Measurements from ENCODE around the gene RFT1.
"Not testable (repeated sequence)": the region's sequence is repeated elsewhere in the genome, so short reads cannot be mapped to it uniquely, and the experiment has no call there.

Gene RFT1

DNA sequence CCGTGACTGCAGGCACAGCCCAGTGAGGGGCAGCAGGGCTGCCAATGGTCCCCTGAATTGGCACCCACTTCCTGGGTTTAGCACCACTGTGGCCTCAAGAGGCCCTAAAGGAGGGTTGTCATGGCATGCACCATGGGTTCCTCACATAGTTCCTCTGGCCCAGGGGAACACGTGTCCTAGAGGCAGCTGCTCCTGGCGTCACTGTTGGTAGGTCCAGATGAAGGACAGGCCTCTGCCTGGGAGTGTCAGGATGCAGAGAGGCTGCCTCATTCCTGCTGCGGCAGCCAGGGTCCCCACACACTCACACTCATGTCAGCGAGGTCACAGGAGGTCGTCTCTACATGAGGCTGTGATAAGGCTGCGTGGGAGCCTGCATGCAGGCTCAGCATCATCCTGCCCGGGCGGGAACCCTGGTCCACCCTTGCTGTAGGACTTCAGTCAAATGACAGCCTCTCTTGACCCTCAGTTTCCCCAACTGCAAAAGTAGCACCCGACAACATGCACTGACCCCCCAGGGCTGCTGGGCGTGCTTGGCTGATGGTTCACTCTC is 58.3 kb downstream of the RFT1 start:
- DNase-seq (ENCODE audit: low read depth in 2 of 2): no peak

DNA sequence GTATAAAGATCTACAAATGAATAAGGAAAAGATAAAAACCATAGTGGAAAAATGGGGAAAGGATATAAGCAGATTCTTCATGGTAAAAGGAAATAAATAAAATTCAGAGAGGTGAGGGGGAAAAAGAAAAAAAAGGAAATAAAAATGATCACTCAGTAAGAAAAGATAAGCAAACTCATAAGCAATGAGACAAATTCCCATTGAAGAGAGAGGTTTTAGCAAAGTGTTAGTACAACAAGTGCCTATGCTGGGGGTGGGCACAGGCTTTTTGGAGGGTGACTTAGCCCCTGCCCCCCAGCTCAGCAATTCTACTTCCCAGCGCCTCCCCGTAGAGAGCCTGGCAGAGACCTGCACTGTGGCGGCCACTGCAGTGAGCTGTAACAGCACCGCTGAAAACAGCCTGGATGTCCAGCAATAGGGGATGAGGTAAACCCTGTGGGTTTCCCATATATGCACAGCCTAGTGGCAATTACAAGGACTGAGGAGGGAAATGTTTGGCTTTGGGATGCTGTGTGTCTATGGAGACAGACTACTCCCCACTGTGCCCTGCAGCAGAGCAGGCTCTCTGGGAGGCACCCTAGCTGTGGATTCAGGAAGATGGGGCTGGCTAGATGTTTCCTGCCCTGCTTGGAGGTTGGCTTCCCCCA is 60.7 kb downstream of the RFT1 start:
- no peak for DNase-seq (ENCODE audit: low read depth in 2 of 2)

GRCh38 chr3:53068176-53068575 is 62.1 kb downstream of the RFT1 start:
- DNase-seq (ENCODE audit: low read depth in 2 of 2): no peak

- no peak for DNase-seq (ENCODE audit: low read depth in 2 of 2)
Observed at GRCh38 chr3:53067567-53067966, 62.7 kb downstream of the RFT1 start.

GRCh38 chr3:53065841-53066480 is 64.3 kb downstream of the RFT1 start:
- no peak for DNase-seq (ENCODE audit: low read depth in 2 of 2)

- no peak for DNase-seq (ENCODE audit: low read depth in 2 of 2)
Observed at GRCh38 chr3:53062905-53063304, 67.3 kb downstream of the RFT1 start.

DNA sequence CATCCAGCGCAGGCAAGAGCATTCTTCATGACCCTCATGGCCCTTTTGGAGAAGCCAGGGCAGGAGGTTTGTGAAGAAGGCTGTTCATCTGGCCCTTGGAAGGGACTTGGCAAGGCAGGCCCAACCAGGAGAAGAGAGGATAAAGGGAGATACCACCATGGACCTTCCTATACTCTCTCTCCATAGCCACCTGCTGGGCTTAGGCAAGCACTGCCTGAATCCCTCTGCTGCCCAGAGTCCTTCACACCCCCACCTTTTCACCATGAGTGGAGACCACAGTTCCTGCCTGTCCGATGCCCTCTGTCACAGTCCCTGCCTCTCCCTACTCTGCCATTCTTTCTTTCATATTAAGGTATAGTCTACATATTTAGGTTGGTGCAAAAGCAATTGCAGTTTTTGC is 73.8 kb downstream of the RFT1 start:
- no peak for DNase-seq (ENCODE audit: low read depth in 2 of 2)

- DNase-seq (ENCODE audit: low read depth in 2 of 2): not testable (repeated sequence)
Observed at GRCh38 chr3:53054233-53054632, 76.0 kb downstream of the RFT1 start.

- no peak for DNase-seq (ENCODE audit: low read depth in 2 of 2)
Observed at GRCh38 chr3:53051929-53052328, 78.3 kb downstream of the RFT1 start.

DNA sequence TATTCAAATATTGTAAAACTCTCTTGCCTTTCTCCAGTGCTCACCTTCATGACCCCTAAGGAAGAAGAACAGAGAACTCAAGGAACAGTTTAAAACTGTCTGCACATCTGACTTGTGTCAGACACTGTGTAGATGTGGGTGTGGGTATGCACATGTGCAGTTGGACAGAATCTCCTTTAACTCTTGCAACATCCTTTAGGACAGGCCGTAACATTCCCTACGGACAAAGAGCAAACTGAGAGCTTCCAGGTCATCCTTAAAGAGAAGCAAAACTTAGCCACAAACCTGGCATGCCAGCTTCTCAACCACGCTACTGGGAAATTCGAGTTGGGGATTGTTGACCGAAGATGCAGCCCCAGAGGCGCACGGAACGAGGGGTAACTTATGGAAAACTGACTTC is 80.2 kb downstream of the RFT1 start:
- no peak for DNase-seq (ENCODE audit: low read depth in 2 of 2)

DNA sequence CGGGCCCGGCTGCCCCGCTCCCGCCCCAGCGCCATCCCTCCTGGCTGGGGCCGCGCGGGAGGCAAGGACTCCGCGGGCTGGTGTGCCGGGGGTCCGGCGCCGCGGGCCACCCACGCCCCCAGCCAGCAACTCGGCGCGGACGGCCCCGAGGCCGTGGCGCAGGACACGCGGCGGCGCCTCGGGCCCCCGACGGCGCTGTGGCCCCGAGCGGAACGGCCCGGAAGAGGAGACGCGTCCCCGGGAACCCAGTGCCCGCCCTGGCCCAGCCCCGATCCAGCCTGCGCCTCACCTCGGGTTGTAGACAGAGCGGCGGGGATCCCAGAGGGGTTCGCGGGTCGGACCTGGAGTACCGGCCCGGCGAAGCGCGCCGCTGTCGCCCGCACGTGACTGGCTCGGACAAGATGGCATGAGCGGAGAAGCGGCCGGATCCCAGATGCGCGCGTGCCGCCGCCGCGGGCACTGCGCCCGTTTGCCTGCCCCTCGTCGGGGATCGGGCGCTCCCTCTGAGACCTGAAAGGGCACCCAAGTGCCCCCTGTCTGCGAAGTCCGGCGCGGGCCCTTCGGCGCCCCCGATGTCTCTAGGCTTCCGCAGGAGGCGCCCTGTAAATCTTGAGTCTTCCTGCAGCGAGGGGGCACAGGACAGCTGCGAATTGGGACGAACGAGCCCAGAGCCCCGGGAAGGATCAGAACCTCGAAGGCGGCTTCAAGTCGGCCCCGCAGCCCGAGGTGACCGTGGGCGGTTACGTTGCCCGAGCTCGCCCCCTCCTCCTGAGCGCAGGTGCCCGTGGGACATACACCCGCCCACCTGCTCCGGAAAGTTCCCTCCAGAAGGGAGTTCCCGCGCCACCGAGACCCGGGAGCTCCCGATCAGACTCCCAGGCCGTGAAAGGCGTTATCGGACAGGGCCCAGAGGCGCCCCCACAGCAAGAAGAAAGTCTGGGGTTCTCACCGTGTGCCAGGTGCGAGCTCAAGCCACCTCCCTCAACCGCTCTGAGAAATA is 83.8 kb downstream of the RFT1 start:
- DNase-seq (ENCODE audit: low read depth in 2 of 2): no peak

- DNase-seq (ENCODE audit: low read depth in 2 of 2): peak; percentile 17 to 21
Observed at GRCh38 chr3:53045518-53046170, 84.6 kb downstream of the RFT1 start, which contains the start of gene SFMBT1. TSS of gene SFMBT1 (minus strand) at chr3:53046073. CDS start at chr3:52969128, 76,945 bp downstream.

GRCh38 chr3:53044711-53045517 is 85.3 kb downstream of the RFT1 start:
- DNase-seq (ENCODE audit: low read depth in 2 of 2): peak; percentile 6 to 8

- no peak for DNase-seq (ENCODE audit: low read depth in 2 of 2)
Observed at GRCh38 chr3:53044371-53044710, 85.9 kb downstream of the RFT1 start.

- DNase-seq (ENCODE audit: low read depth in 2 of 2): no peak
Observed at GRCh38 chr3:53043738-53044137, 86.5 kb downstream of the RFT1 start.

DNA sequence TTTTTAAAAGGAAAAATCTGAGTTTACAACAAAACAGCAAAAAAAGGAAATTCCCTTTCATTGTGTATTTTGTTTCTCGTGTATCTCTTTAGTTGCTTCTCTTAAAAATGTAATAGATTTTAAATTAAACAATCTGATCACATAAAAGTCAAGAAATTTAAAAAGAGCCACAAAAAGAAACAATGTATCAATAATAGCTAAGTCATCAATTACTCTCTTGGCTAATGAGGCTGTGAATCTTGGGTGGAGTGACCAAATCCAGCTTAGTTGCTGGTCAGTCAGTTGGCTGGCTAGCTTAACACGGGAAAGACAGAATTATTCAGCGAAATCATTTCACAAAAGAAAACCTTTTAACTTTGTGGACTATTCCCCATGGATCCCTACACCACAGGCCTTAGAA is 87.6 kb downstream of the RFT1 start:
- no peak for DNase-seq (ENCODE audit: low read depth in 2 of 2)

DNA sequence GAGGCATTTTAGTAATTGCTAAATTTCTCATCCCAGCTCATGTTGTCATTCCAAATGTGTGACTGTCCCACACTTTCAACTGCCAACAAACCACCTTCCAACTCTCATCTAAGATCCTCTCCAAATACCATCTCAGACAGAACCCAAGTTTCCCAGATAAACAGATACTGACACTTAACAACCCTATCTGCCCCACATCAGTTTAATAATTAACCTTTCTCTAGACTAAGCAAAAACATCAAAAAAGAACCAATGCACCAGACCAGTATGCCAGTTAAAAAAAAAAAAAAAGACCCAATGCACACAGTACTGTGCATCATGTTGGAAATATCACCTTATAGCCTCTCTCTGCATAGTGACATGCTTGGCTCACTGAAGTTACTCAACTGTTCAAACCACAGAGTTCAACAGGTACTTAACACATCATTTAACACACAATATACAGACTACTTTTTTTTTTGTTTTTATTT is 89.8 kb downstream of the RFT1 start:
- DNase-seq (ENCODE audit: low read depth in 2 of 2): no peak

GRCh38 chr3:53039376-53039752 is 90.9 kb downstream of the RFT1 start:
- DNase-seq (ENCODE audit: low read depth in 2 of 2): no peak

DNA sequence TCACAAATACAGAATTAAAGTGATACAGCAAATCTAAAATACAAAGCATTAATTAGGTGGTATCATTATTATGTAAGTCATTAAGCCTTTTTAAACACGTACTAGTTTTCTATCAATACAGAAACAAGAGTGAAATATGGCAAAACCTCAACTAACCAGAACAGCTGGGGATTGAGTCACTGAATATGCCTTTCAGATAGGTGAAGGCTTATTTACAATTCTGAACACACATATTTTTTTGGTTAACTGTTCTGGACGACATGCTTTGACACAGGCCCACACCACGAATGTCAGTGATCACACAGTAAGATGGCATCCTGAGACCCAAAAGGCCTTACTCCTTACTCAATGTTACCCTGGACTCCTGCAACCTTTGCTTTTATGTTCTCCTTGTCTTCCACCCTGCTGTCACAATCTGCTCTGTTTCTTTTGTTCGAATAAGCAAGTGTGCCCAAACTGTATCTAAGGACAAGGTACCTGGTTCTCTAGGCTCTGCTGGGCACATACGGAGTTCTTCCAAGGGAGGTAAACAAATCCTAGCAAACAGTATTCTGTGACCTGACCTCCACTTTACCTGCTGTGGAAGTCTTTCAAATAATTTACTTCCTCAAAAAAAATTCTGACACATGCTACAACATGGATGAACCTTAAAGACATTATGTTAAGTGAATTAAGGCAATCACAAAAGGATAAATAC is 91.4 kb downstream of the RFT1 start:
- no peak for DNase-seq (ENCODE audit: low read depth in 2 of 2)
